ENCODE data around the gene SLC46A1.

SLC46A1 gene

DNA sequence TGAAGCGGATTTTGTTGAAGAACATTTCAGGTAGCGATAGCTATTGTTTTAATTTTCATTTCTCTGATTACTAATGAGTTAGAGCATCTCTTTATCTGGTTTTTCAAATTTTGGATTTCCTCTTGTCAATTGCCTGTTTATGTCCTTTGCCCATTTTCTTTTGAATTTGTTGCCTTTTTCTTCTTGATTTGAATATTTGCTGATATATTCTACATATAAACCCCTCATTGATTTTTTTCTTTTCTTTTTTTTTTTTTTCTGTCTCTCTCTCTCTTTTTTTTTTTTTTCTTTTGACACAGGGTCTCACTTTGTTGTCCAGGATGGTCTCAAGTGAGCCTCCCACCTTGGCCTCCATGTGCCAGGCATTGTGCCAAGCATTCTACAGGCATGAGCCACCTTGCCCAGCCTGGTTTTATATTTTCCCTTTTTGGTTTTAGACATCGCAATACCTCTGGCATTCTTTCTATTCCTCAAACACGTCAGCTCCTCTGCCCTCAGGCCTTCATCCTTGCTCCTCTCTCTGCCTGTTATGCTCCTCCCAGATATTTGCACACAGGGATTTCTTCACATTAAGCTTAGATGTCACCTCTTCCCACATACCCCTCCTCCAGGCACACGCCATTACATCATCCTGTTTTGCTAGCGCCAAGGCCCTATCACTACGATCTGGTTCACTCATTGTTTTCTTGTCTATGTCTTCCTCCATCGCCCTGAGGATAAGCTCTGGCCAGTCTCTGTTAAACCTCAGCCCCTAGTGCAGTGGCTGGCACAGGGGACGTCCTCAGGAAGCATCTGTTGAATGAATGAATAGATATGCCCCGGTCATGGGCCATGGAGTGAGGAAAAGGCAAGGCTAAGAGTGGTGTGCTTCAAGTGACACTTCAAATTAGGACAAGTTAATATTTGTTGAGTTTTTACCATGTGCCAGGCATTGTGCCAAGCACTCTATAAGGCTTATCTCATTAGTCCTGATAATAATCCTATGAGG, 25.9 kb downstream of the SLC46A1 start:
- peak; percentile 63 for DNase-seq (ENCODE audit: low read depth)

- DNase-seq (ENCODE audit: low read depth) = no peak
Observed at GRCh38 chr17:28372945-28373274, 33.1 kb downstream of the SLC46A1 start.

DNA sequence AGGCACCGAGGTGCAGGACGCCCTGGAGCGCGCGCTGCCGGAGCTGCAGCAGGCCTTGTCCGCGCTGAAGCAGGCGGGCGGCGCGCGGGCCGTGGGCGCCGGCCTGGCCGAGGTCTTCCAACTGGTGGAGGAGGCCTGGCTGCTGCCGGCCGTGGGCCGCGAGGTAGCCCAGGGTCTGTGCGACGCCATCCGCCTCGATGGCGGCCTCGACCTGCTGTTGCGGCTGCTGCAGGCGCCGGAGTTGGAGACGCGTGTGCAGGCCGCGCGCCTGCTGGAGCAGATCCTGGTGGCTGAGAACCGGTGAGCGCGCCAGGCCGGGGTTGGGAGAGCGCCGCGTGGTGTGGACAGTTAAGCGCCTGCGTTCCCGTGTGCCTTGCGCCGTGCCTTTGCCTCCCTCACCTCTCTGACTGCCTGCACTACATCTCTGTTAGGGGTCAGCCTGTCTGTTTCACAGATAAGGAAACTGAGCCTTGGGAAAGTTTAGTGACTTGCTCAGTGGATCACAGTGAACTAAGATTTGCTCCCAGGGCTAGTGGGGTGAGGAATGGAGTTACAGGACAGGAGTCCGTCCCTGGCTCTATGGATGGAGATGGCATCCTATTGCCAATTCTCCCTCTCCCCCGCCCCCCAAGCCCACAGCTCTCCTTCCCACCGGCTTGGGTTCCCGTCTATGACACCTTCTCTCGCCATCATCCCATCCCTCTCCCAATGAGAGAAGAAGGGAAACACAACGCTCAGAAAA, 33.6 kb downstream of the SLC46A1 start:
- no peak for DNase-seq (ENCODE audit: low read depth)

DNA sequence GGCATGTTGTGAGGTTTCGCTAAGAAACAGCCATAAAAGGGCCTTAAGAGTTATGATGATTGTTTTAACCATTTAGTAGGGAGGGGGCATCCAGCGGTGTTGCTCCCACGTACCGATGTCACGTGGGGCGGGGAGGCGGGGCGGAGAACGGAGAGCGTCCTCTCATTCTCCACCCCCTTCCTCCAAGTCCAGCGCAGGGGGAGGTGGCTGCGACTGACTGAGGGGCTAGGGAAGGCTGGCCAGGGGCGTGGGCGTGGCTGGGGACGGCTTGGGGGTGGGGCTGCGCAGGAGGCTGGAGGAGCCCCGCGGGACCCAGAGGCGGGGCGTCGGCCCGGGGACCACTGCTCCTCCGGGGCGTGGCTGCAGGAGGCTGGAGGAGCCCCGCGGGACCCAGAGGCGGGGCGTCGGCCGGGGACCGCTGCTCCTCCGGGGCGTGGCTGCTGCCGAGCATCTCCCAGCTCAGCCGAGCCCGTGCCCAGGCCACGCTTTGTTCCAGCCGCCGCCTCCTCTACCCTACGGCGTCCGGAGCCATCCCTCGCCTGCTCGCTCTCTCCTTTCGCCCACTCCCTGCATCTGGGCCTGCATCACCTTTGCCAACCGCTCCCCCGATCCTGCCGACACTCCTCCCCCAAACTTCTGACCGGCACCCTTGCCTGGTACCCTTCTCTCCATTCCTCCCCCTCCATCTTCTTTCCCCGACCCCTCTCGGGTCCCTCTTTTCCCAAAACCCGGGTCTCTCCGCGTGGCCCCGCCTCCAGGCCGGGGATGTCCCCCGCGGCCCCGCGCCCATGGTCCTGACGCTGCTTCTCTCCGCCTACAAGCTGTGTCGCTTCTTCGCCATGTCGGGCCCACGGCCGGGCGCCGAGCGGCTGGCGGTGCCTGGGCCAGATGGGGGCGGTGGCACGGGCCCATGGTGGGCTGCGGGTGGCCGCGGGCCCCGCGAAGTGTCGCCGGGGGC, 34.5 kb downstream of the SLC46A1 start, which contains the start of gene SARM1:
Gene SARM1, plus strand, starts transcription at position 450 of the 958 bp plus-strand sequence. Its CDS starts 339 bp downstream, at position 789.
- peak; percentile 58 for DNase-seq (ENCODE audit: low read depth)

GRCh38 chr17:28370744-28371103, 35.3 kb downstream of the SLC46A1 start:
- DNase-seq (ENCODE audit: low read depth) = no peak

DNA sequence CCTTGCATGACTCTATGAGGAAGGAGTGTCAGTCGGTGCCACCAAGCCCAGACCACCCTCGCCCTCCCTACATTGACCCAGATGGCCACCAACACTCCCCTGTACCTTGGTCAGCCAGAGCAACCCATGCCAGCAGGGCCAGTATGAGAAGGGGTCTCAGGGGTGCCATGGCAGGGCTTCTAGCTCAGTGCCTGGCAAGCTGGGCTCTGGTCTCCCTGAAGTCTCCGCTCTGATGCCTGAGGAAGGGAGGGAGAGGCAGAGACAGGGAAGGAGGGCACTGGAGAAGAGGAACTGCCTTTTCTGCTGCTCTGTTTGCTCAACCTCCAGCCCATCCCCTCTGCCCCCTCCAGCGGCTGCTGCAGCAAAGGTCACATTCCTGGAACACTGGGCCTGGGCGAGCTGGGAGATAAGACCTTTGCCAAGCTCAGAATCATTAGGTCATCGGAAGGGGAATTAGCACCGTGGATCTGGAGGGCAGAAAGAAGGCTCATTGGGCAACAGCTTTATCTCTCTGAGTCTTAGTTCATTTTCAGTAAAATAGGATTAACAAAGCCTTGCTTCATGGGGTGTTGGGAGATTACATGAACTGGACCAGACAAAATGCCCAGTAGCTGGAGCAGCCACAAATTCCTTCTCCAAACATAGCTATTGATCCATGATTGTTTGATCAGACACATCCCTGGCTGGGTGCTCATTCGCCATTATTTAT, 35.8 kb downstream of the SLC46A1 start, which contains the start of gene VTN:
Gene VTN, minus strand, starts transcription at position 273 of the 709 bp plus-strand sequence. Its CDS starts 104 bp downstream, at position 169.
- no peak for DNase-seq (ENCODE audit: low read depth)

DNA sequence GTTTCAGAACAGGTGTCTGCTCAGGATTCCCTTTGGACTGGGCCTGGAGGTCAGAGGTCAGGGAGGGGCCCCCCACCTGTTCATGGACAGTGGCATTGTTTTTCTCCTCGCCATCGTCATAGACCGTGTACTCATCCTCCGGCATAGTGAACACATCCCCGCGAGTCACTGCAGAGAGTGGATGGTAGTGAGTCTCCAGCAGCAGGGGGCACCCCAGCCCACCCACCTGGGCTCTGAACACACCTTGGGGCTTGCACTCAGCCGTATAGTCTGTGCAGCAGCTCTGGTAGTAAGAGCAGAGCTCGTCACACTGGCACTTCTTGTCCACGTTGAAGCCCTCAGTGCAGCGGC, 36.4 kb downstream of the SLC46A1 start:
- no peak for DNase-seq (ENCODE audit: low read depth)

- DNase-seq (ENCODE audit: low read depth) = no peak
Observed at GRCh38 chr17:28368915-28369683, 36.9 kb downstream of the SLC46A1 start.

DNA sequence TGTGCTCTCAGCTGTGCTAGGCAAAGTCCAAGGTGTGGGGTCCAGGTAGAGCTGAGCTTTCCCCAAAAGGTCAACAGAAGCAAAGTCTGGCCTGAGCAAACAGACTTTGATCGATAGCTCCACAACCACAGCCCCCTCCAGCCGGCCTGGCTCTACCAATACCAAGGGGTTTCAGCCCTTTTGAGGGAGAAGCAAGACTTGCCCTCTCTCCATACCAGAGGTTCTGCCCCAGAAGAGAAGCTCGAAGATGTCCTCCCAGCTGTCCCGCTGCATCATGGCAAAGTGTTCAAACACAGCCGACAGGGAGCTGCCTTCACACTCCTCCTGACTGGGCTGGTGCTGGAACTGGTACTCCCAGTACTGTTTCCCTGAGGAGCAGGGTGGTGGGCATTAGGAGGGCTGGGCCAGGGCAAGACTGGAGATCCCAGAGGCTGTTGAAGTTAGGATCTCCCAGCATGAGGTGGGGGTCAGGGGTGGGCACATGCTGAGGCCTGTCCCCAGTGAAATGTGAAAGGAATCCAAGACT, 37.6 kb downstream of the SLC46A1 start:
- no peak for DNase-seq (ENCODE audit: low read depth)

GRCh38 chr17:28367641-28368305, 38.2 kb downstream of the SLC46A1 start:
- no peak for DNase-seq (ENCODE audit: low read depth)

GRCh38 chr17:28366605-28367004, 39.4 kb downstream of the SLC46A1 start:
- DNase-seq (ENCODE audit: low read depth) = no peak

- no peak for DNase-seq (ENCODE audit: low read depth)
Observed at GRCh38 chr17:28365487-28365886, 40.5 kb downstream of the SLC46A1 start.

- DNase-seq (ENCODE audit: low read depth) = no peak
Observed at GRCh38 chr17:28364665-28365363, 41.2 kb downstream of the SLC46A1 start, which contains the start of gene SEBOX. TSS of gene SEBOX (minus strand) at chr17:28365199. CDS start at chr17:28365151, 48 bp downstream.

- DNase-seq (ENCODE audit: low read depth) = no peak
Observed at GRCh38 chr17:28363776-28364650, 42.0 kb downstream of the SLC46A1 start.

DNA sequence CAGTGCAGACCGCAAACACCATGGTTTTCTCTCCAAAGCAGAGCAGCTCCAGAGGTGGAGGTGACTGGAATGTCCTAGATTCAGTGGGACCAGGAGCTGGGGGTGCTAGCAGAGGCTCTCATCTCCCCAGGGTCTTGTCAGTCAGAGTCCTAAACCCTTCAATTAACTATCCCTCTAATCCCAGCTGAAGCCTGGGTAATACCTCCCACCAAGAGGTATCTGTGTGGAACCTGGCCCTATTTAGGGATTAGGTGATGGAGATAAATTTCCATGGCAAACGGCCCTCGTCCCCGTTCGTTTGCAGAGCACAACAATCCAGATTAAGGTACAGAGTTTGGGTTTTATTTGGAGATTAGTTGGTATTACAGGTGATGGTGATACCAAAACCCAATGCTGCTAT, 42.8 kb downstream of the SLC46A1 start:
- no peak for DNase-seq (ENCODE audit: low read depth)

DNA sequence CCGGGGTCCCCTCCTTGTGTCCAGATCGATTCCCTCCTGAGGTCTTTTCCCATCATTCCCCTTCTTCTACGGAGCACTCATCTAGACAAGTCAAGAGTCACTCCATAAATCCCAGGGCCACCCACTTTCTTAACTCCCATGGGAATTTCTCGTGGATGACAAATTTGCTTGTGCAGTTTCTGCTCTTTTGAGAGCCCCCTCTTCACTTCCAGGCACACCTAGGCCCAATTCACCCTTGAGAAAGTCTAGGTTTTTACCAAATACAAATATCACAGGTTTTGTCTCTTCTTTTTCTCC, 48.2 kb downstream of the SLC46A1 start:
- DNase-seq (ENCODE audit: low read depth) = no peak

DNA sequence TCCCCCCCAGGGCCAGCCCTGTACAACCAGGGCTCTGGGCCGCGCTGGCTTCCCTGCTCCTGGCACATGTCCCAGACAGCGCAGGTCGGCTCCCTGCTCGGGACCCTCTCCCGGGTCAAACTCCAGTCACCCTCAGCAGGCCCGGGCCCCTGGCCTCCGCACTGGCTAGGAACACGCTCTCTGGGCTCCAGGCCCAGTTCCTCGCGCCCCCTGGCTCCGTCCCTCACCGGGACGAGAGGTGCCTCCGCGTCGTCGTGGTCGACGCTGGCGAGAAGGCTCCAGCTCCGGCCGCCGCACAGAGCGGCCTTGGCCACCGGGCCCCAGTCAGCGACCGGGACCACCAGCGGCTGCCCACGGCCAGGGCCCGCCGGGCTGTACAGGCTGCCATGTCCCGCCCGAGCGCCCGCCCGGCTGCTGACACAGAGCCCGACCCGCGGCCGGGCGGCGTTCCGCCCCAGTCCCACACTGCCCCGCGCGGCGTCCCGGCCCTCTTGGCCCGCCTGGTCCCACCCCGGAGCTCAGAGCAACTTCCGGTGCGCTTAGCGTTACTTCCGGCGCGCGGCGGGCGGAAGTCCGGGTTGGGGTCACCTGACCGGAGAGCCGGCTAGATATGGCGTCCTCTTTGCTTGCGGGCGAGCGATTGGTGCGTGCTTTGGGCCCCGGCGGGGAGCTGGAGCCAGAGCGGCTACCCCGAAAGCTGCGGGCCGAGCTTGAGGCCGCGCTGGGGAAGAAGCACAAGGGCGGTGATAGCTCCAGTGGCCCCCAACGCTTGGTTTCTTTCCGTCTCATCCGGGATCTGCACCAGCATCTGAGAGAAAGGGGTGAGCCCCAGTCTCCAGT, 48.7 kb downstream of the SLC46A1 start, which contains the start of gene POLDIP2:
Gene POLDIP2, minus strand, starts transcription at position 467 of the 840 bp plus-strand sequence. Its CDS starts 79 bp downstream, at position 388.
- DNase-seq (ENCODE audit: low read depth) = peak; percentile 73
